GM12878 (cell line): Measurements from ENCODE around the gene PLCB4. TPM values are rescaled to one million over a fixed set of nuclear protein-coding genes. Genes with fewer than 3 reads are reported as not detected.

ENCODE experiments used
- ATAC-seq: fragments of 200-7000 bp; cut with Tn5 transposase; 3 replicates; pipeline ENCODE4 v1.9.1; 2020; ENCODE audit warnings: mild to moderate bottlenecking, moderate library complexity
- BruUV-seq: library from RNA; stranded (reverse); fragments of 400-500 nt; replicated peaks from 2 replicates; lab custom pipeline; 2021; lab: Mats Ljungman, UMichigan
- CTCF ChIA-PET: fragments of 300-600 bp; sonication (Branson Sonifier 250); formaldehyde crosslinking; extraction: SDS; loops from one replicate; lab custom pipeline; 2021; ENCODE audit warnings: inconsistent platforms; lab: Yijun Ruan, JAX
- POLR2A ChIA-PET: fragments of 350-600 bp; formaldehyde crosslinking; extraction: SDS; loops from one replicate; lab custom pipeline; 2021; ENCODE audit warnings: inconsistent platforms; lab: Charles Lee
- RAD21 ChIA-PET: fragments of 300-600 bp; sonication (Branson Sonifier 250); formaldehyde crosslinking; loops from one replicate; lab custom pipeline; 2023; ENCODE audit warnings: antibody characterized with exemption; ENCODE audit not compliant: unreplicated experiment; lab: Charles Lee
- SMC1A ChIA-PET: fragments of 300-600 bp; sonication (Branson Sonifier 250); formaldehyde crosslinking; loops from one replicate; lab custom pipeline; 2023; ENCODE audit not compliant: unreplicated experiment, uncharacterized antibody; lab: Charles Lee
- DNase-seq: peaks from one replicate; pipeline ENCODE4 v3.0.0-alpha.2; 2011; ENCODE audit warnings: low read depth, low spot score
- FAIRE-seq: peaks from 3 replicates; lab custom pipeline; 2011; peaks lifted over from hg19 to GRCh38; lab: Jason Lieb, UNC
- H2AFZ ChIP-seq: 2 replicates; pipeline ENCODE4 v1.6.0; 2011; ENCODE audit warnings: low read depth, low read length, control low read depth; ENCODE audit not compliant: control insufficient read depth
- H3K27ac ChIP-seq: 2 replicates; pipeline ENCODE4 v1.5.1; 2011; ENCODE audit warnings: control low read depth; ENCODE audit not compliant: control insufficient read depth, insufficient read depth
- H3K27me3 ChIP-seq, 2 experiments: replicated peaks in 1 of 2; 2 replicates each; pipeline versions ENCODE4 v1.6.0 to v1.6.1; 2011; ENCODE audit warnings: low read length in 1 of 2; ENCODE audit not compliant: control insufficient read depth in 2 of 2, insufficient read depth in 2 of 2
- H3K36me3 ChIP-seq, 2 experiments: 2 replicates each; pipeline ENCODE4 v1.5.1; 2011; ENCODE audit warnings: low read length in 1 of 2; ENCODE audit not compliant: control insufficient read depth in 2 of 2, insufficient read depth in 2 of 2
- H3K4me1 ChIP-seq: 2 replicates; pipeline ENCODE4 v1.6.1; 2011; ENCODE audit warnings: mild to moderate bottlenecking, low read length, moderate library complexity, mixed read lengths; ENCODE audit not compliant: control insufficient read depth, insufficient read depth
- H3K4me2 ChIP-seq: 2 replicates; pipeline ENCODE4 v1.6.0; 2011; ENCODE audit warnings: control low read depth; ENCODE audit not compliant: control insufficient read depth, insufficient read depth
- H3K4me3 ChIP-seq: fragments of 200-600 bp; sonication (generic); 2 replicates; pipeline ENCODE4 v1.5.1; 2016
- H3K79me2 ChIP-seq: 2 replicates; pipeline ENCODE4 v1.6.0; 2011; ENCODE audit warnings: low read length; ENCODE audit not compliant: control insufficient read depth, insufficient read depth
- H3K9ac ChIP-seq: 2 replicates; pipeline ENCODE4 v1.8.0; 2011; ENCODE audit warnings: low read length, control low read depth, mixed read lengths; ENCODE audit not compliant: control insufficient read depth, insufficient read depth
- H3K9me3 ChIP-seq: replicated peaks from 3 replicates; pipeline ENCODE4 v1.5.1; 2011; ENCODE audit warnings: mild to moderate bottlenecking, low read length; ENCODE audit not compliant: control insufficient read depth, insufficient read depth
- H4K20me1 ChIP-seq: 2 replicates; pipeline ENCODE4 v1.6.0; 2011; ENCODE audit not compliant: control insufficient read depth, insufficient read depth
- ATF3 ChIP-seq: IDR thresholded peaks from 2 replicates; pipeline ENCODE4 v1.6.1; 2011; ENCODE audit warnings: low read depth, mild to moderate bottlenecking, low read length, moderate library complexity, borderline replicate concordance; ENCODE audit errors: extremely low read depth
- ETV6 ChIP-seq, 2 experiments: fragments of 450-650 bp in 1 of 2; IDR thresholded peaks in 1 of 2; conservative IDR thresholded peaks in 1 of 2; 2 replicates each; pipeline ENCODE4 v1.6.1; 2014; ENCODE audit warnings: antibody characterized with exemption in 1 of 2, borderline replicate concordance in 1 of 2, low read depth in 1 of 2, mild to moderate bottlenecking in 1 of 2, moderate library complexity in 1 of 2
- GABPA ChIP-seq: IDR thresholded peaks from 2 replicates; pipeline ENCODE4 v1.6.1; 2014; ENCODE audit warnings: antibody characterized with exemption, low read depth, mild to moderate bottlenecking, inconsistent platforms
- JUNB ChIP-seq: IDR thresholded peaks from 2 replicates; pipeline ENCODE4 v1.6.1; 2016; ENCODE audit warnings: antibody characterized with exemption, mild to moderate bottlenecking
- LARP7 ChIP-seq: fragments of 450-650 bp; IDR thresholded peaks from 2 replicates; pipeline ENCODE4 v1.6.1; 2017; ENCODE audit warnings: mild to moderate bottlenecking
- MAX ChIP-seq: IDR thresholded peaks from 2 replicates; pipeline ENCODE4 v1.6.1; 2012; ENCODE audit warnings: low read depth, low read length, improper control_type of control experiment
- MTA3 ChIP-seq: IDR thresholded peaks from 2 replicates; pipeline ENCODE4 v1.6.1; 2012; ENCODE audit warnings: low read length, inconsistent platforms, borderline replicate concordance
- POLR2AphosphoS2 ChIP-seq: IDR thresholded peaks from 2 replicates; pipeline ENCODE4 v1.6.1; 2011; ENCODE audit warnings: low read depth, mild to moderate bottlenecking, low read length, improper control_type of control experiment, moderate library complexity
- POU2F2 ChIP-seq: IDR thresholded peaks from 3 replicates; pipeline ENCODE4 v1.6.1; 2011; ENCODE audit warnings: low read depth, mild to moderate bottlenecking, low read length, borderline replicate concordance
- RCOR1 ChIP-seq: conservative IDR thresholded peaks from 2 replicates; pipeline ENCODE4 v1.6.1; 2012; ENCODE audit warnings: low read depth, low read length, improper control_type of control experiment
- ZNF622 ChIP-seq: fragments of 450-650 bp; IDR thresholded peaks from 2 replicates; pipeline ENCODE4 v1.6.1; 2017; ENCODE audit warnings: mild to moderate bottlenecking, inconsistent platforms
- WGBS: methylation state at CpG from one replicate; pipeline ENCODE4 v1.1.6; 2016; ENCODE audit warnings: low lambda C conversion rate; ENCODE audit not compliant: insufficient replicate concordance, insufficient coverage; ENCODE audit errors: missing lambda C conversion rate; 5-methylcytosine and 5-hydroxymethylcytosine counted together
- in situ Hi-C: fragments of 300-500 bp; cut with MboI; formaldehyde crosslinking; loops from 9 replicates; pipeline ENCODE4 v1.14.3; 2018; ENCODE audit warnings: mixed read lengths
- intact Hi-C: fragments of 100-400 bp; cut with micrococcal nuclease; formaldehyde crosslinking; loops from one replicate; pipeline ENCODE4 v1.14.2; 2022; ENCODE audit not compliant: unreplicated experiment
- polyA plus RNA-seq, 11 experiments: library from polyadenylated mRNA; depleted of rRNA in 4 of 11; unstranded in 6 of 11; stranded (reverse) in 5 of 11; fragments of >200 nt; fragmentation: Nextera tagmentation in 4 of 11; fragmentation: Illumina TruSeq in 1 of 11; extraction: Ambion mirVana in 4 of 11; extraction: Trizol in 1 of 11; gene quantifications; 1 replicate in 1 of 11; 2 replicates in 10 of 11; pipeline versions ENCODE4 v1.2.1 to v1.2.3, GENCODE V29; 2011 to 2016; ENCODE audit warnings: inconsistent platforms in 2 of 11, missing spikeins in 2 of 11, low read depth in 1 of 11
- total RNA-seq, 4 experiments: library from RNA; depleted of rRNA in 3 of 4; stranded (reverse); fragments of >200 nt in 3 of 4; fragmentation: Illumina TruSeq in 1 of 4; extraction: Trizol in 1 of 4; gene quantifications; 2 replicates each; pipeline versions ENCODE4 v1.2.1 to v1.2.3, GENCODE V29; 2013 to 2021
- TF ChIP-seq, protein P1 (sequence below): IDR thresholded peaks from 2 replicates; pipeline ENCODE4 v1.6.1; 2011; ENCODE audit warnings: low read depth, low read length, improper control_type of control experiment, borderline replicate concordance

Gene PLCB4
- total and polyA plus RNA-seq, 10 of the 15 experiments (the other 5 are each of a cell fraction or from before 2014, with no cell fraction given) = not detected

DNA sequence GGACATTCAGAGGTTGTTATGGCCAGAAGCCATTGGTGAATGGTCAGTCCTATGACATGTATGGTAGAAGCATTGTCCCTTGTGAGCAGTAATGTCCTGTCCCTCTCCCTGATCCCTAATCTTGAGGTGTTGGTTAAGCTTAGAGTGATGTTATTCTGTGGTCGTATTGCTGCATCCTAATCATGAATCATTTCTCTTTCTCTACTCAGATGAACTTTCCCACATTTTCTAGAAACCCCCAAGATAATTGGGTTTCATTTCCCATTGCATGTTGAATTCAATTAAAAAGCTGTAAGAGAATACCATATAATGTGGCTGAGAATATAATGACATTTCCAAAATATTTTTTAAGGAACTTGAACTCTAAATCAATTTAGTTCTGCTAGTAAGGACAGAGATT, 175.1 kb downstream of the PLCB4 start:
- RAD21 ChIA-PET = no interaction called here
- no peak overlapping the region for H3K9ac ChIP-seq
- no peak overlapping the region for H2AFZ ChIP-seq
- no peak for DNase-seq
- H3K79me2 ChIP-seq = no peaks in the 10 kb centered on the region
- no peaks in the 10 kb centered on the region for H3K27me3 ChIP-seq
- H3K4me1 ChIP-seq = no peaks in the 10 kb centered on the region
- H4K20me1 ChIP-seq = no peaks in the 10 kb centered on the region
- TF ChIP-seq POU2F2 = no peak
- TF ChIP-seq LARP7 = no peak
- TF ChIP-seq MAX = no peak
- TF ChIP-seq POLR2AphosphoS2 = no peak
- TF ChIP-seq JUNB = no peak
- TF ChIP-seq MTA3 = no peak
- no peak for TF ChIP-seq ZNF622
- TF ChIP-seq, all 136 proteins: peak for 0
- in situ Hi-C loops = no loop called here
- 0% methylated on average over 1 of the region's 1 CpG for WGBS
- POLR2A ChIA-PET = no interaction called here
- SMC1A ChIA-PET = no interaction called here
- CTCF ChIA-PET = interaction anchor here (0.6 kb wide), 2 partner anchors 173 to 201 kb away, joined by 3 read pairs; no protein-coding TSS in a partner anchor
- no TSS peak for BruUV-seq
- intact Hi-C loops = no loop called here
- ATAC-seq (no peak), FAIRE-seq (no peak)
- H3K4me3 ChIP-seq = no peak overlapping the region
- no peak overlapping the region for H3K4me2 ChIP-seq
- no peaks in the 10 kb centered on the region for H3K36me3 ChIP-seq
- H3K27ac ChIP-seq = no peak overlapping the region
- H3K9me3 ChIP-seq = no peaks in the 10 kb centered on the region

GRCh38 chr20:9244811-9245210, 175.9 kb downstream of the PLCB4 start:
- H3K9me3 ChIP-seq = no peaks in the 10 kb centered on the region
- intact Hi-C loops = no loop called here
- H3K4me2 ChIP-seq = no peak overlapping the region
- H3K36me3 ChIP-seq = no peaks in the 10 kb centered on the region
- ATAC-seq (no peak), DNase-seq (no peak), FAIRE-seq (no peak)
- no peaks in the 10 kb centered on the region for H3K27me3 ChIP-seq
- ChIA-PET POLR2A (no interaction called here), SMC1A (no interaction called here), RAD21 (no interaction called here), CTCF (no interaction called here)
- no peak overlapping the region for H2AFZ ChIP-seq
- no TSS peak for BruUV-seq
- no peak overlapping the region for H3K9ac ChIP-seq
- 2% methylated on average over 2 of the region's 2 CpGs for WGBS
- in situ Hi-C loops = no loop called here
- H3K4me1 ChIP-seq = no peaks in the 10 kb centered on the region
- no peak overlapping the region for H3K4me3 ChIP-seq
- H3K79me2 ChIP-seq = no peaks in the 10 kb centered on the region
- H4K20me1 ChIP-seq = no peaks in the 10 kb centered on the region
- no peak overlapping the region for H3K27ac ChIP-seq
- no peak for TF ChIP-seq GABPA
- no peak for TF ChIP-seq RCOR1
- no peak for TF ChIP-seq ETV6 (conservative IDR thresholded peaks at IDR 0.05 in 1 of 2, IDR thresholded peaks at IDR 0.05 in 1 of 2; ENCODE audit: borderline replicate concordance in 1 of 2, low read depth in 1 of 2)
- TF ChIP-seq, protein P1, sequence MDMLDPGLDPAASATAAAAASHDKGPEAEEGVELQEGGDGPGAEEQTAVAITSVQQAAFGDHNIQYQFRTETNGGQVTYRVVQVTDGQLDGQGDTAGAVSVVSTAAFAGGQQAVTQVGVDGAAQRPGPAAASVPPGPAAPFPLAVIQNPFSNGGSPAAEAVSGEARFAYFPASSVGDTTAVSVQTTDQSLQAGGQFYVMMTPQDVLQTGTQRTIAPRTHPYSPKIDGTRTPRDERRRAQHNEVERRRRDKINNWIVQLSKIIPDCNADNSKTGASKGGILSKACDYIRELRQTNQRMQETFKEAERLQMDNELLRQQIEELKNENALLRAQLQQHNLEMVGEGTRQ = no peak
- TF ChIP-seq ATF3 = no peak
